OCI-LY1 (cell line): Measurements from ENCODE around the gene ESRRA.

ENCODE experiments used
- EZH2 ChIP-seq: fragments of 200-600 bp; sonication (generic), shearing (Covaris generic); IDR thresholded peaks from 2 replicates; pipeline ENCODE4 v1.8.0; 2017; ENCODE audit warnings: borderline replicate concordance, mixed run types, mild to moderate bottlenecking, antibody characterized with exemption, low read length, moderate library complexity, mixed read lengths
- TF ChIP-seq, protein P1 (sequence below): fragments of 200-600 bp; sonication (generic), shearing (Covaris generic); IDR thresholded peaks from 2 replicates; pipeline ENCODE4 v1.5.1; 2017; ENCODE audit warnings: mild to moderate bottlenecking, antibody characterized with exemption, low read length, moderate library complexity, mixed read lengths

DNA sequence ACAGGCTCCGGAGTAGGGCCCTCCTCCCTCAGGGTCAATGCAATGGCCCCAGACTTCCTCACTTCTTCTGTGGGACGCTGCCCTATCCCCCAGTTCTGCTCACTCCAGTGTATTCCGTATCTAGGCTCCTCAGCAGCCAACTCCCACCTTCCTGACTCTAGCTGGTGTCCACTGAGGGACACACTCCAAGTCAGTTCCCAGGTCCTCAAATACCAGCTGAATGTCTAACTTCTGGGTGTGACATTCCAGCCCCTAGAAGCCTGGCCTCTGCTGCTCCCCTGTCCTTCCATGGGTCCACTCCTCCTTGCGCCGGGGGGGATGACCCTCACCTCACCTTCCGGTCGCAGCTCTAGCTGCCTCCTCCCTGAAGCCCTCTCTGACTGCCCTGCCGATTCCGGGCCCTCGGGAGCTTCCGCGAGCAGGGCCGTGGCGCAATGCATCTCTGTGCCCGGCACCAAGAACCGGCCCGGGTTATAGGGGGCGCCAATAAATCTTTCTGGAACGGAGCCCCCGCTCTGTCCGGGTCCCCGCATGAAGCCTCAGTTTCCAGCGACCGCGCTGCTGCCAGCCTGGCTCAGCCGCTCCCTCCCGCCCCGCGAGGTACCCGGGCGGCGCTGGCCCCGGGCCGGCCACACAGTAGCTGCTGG, 36.3 kb upstream of the ESRRA start:
- TF ChIP-seq, protein P1, sequence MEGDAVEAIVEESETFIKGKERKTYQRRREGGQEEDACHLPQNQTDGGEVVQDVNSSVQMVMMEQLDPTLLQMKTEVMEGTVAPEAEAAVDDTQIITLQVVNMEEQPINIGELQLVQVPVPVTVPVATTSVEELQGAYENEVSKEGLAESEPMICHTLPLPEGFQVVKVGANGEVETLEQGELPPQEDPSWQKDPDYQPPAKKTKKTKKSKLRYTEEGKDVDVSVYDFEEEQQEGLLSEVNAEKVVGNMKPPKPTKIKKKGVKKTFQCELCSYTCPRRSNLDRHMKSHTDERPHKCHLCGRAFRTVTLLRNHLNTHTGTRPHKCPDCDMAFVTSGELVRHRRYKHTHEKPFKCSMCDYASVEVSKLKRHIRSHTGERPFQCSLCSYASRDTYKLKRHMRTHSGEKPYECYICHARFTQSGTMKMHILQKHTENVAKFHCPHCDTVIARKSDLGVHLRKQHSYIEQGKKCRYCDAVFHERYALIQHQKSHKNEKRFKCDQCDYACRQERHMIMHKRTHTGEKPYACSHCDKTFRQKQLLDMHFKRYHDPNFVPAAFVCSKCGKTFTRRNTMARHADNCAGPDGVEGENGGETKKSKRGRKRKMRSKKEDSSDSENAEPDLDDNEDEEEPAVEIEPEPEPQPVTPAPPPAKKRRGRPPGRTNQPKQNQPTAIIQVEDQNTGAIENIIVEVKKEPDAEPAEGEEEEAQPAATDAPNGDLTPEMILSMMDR, result peak; percentile 25; the same call in 1 of the 2 replicates
- TF ChIP-seq EZH2, result no peak
